ENCODE measurements around the gene GLI3.

Gene GLI3

GRCh38 chr7:42023262-42023661, 213.7 kb downstream of the GLI3 start:
- no peak for DNase-seq

GRCh38 chr7:42022791-42023190, 214.2 kb downstream of the GLI3 start:
- no peak for DNase-seq

- no peak for DNase-seq
Measured at GRCh38 chr7:42022056-42022455, 215.0 kb downstream of the GLI3 start.

- DNase-seq, result no peak
Measured at GRCh38 chr7:42021631-42022030, 215.4 kb downstream of the GLI3 start.

- no peak for DNase-seq
Measured at GRCh38 chr7:42020061-42020460, 216.9 kb downstream of the GLI3 start.

- no peak for DNase-seq
Measured at GRCh38 chr7:42017349-42017986, 219.5 kb downstream of the GLI3 start.

- DNase-seq, result no peak
Measured at GRCh38 chr7:42016517-42016916, 220.5 kb downstream of the GLI3 start.

GRCh38 chr7:42014625-42015618, 222.1 kb downstream of the GLI3 start:
- peak in 1 of 5 donors; percentile 13 for DNase-seq

GRCh38 chr7:42012786-42013360, 224.1 kb downstream of the GLI3 start:
- DNase-seq, result no peak

GRCh38 chr7:42012313-42012712, 224.7 kb downstream of the GLI3 start:
- no peak for DNase-seq

GRCh38 chr7:42011846-42012245, 225.2 kb downstream of the GLI3 start:
- DNase-seq, result no peak

- DNase-seq, result no peak
Measured at GRCh38 chr7:42010751-42011150, 226.3 kb downstream of the GLI3 start.

- DNase-seq, result no peak
Measured at GRCh38 chr7:42006801-42007513, 230.1 kb downstream of the GLI3 start.

GRCh38 chr7:42002654-42003053, 234.4 kb downstream of the GLI3 start:
- DNase-seq, result no peak

GRCh38 chr7:41999736-42000283, 237.2 kb downstream of the GLI3 start:
- no peak for DNase-seq

- DNase-seq, result no peak
Measured at GRCh38 chr7:41998041-41998440, 239.0 kb downstream of the GLI3 start.

- DNase-seq, result no peak
Measured at GRCh38 chr7:41997151-41997550, 239.9 kb downstream of the GLI3 start.

GRCh38 chr7:41996381-41997035, 240.5 kb downstream of the GLI3 start:
- no peak for DNase-seq

- no peak for DNase-seq
Measured at GRCh38 chr7:41995632-41996271, 241.3 kb downstream of the GLI3 start.

GRCh38 chr7:41994746-41995110, 242.3 kb downstream of the GLI3 start:
- no peak for DNase-seq

GRCh38 chr7:41994036-41994745, 242.8 kb downstream of the GLI3 start:
- DNase-seq, result no peak
